ENCODE measurements around the gene SELENOP. TPM values are rescaled to one million over a fixed set of nuclear protein-coding genes. Genes with fewer than 3 reads are reported as not detected.
"Not testable (repeated sequence)": the region's sequence is repeated elsewhere in the genome, so short reads cannot be mapped to it uniquely, and the experiment has no call there.

SELENOP gene
- total and polyA plus RNA-seq, 2 donors (not counting 3 experiments of a cell fraction or from before 2014, with no cell fraction given), result 0.22 to 1.5 TPM

DNA sequence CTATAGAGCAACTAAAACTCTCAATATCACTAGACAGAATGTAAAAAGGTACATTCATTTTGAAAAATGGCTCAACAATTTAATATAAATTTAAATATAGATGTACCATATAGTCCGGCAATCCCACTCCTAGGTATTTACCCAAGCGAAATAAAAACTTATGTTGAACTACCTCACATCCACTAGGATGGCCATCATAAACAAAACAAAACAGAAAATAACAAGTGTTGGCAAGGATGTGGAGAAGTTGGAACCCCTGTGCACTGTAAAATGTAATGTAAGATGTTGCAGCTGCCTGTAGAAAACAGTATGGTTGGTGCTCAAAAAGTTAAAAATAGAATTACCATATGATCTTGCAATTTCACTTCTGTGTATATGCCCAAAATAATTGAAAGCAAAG lies 36.9 kb upstream of the SELENOP start:
- Histone ChIP-seq H3K9me1 (replicated peaks; ENCODE audit: control insufficient read depth, extremely low read depth, insufficient read depth, low read length) (no peaks in the 10 kb centered on the region), H3K27me3 (ENCODE audit: control insufficient read depth in 2 of 2, insufficient read depth in 2 of 2, low read length in 2 of 2) (no peaks in the 10 kb centered on the region), H2AFZ (ENCODE audit: low read depth, low read length) (no peak overlapping the region), H3K4me2 (ENCODE audit: insufficient read depth, low read length) (no peak overlapping the region), H4K20me1 (replicated peaks; ENCODE audit: control insufficient read depth, extremely low read depth, insufficient read depth, low read length) (no peaks in the 10 kb centered on the region), H3K4me1 (ENCODE audit: control insufficient read depth, extremely low read depth, insufficient read depth, low read length) (no peaks in the 10 kb centered on the region), H3K4me3 (replicated peaks in 1 of 3; ENCODE audit: insufficient read depth in 1 of 3, low read depth in 1 of 3, low read length in 3 of 3) (no peak overlapping the region), H3K79me2 (ENCODE audit: control insufficient read depth, insufficient read depth, low read length) (no peaks in the 10 kb centered on the region), H3K36me3 (ENCODE audit: control insufficient read depth in 2 of 2, extremely low read depth in 1 of 2, insufficient read depth in 2 of 2, low read length in 2 of 2) (no peaks in the 10 kb centered on the region), H3K9ac (replicated peaks; ENCODE audit: extremely low read depth, insufficient read depth, low read length) (no peak overlapping the region), H3K9me3 (replicated peaks; ENCODE audit: control insufficient read depth, insufficient read depth, low read length) (no peaks in the 10 kb centered on the region), H3K27ac (ENCODE audit: insufficient read depth, low read depth, low read length) (no peak overlapping the region)
- TF ChIP-seq POLR2A (IDR thresholded peaks at IDR 0.05; ENCODE audit: low read depth, low read length) (no peak), GATA2 (IDR thresholded peaks at IDR 0.05; ENCODE audit: insufficient read depth, insufficient read length, low read depth, low read length) (no peak), CTCF (IDR thresholded peaks at IDR 0.05; ENCODE audit: extremely low read depth in 1 of 2, insufficient read depth in 1 of 2, low read depth in 1 of 2, low read length in 2 of 2) (no peak), EZH2 (IDR thresholded peaks at IDR 0.05; ENCODE audit: borderline replicate concordance, low read depth, low read length, severe bottlenecking) (no peak), FOS (IDR thresholded peaks at IDR 0.05; ENCODE audit: borderline replicate concordance, insufficient read depth, low read length) (no peak), MYC (IDR thresholded peaks at IDR 0.05; ENCODE audit: low read depth, low read length) (no peak), JUN (IDR thresholded peaks at IDR 0.05; ENCODE audit: borderline replicate concordance, insufficient read depth, insufficient read length, low read depth) (no peak), POLR2AphosphoS5 (IDR thresholded peaks at IDR 0.05; ENCODE audit: insufficient read depth, low read depth, low read length) (no peak)
- TF ChIP-seq, protein P1, sequence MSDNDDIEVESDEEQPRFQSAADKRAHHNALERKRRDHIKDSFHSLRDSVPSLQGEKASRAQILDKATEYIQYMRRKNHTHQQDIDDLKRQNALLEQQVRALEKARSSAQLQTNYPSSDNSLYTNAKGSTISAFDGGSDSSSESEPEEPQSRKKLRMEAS (IDR thresholded peaks at IDR 0.05; ENCODE audit: insufficient read depth, insufficient read length), result no peak
- no TSS peak for BruUV-seq (replicated peaks)
- ChIA-PET CTCF (no interaction called here), POLR2A (no interaction called here)
- intact Hi-C loops (cut with micrococcal nuclease), result no loop called here
- dilution Hi-C loops (cut with MboI; ENCODE audit: extremely low pct_ligation_motif_present, low sequenced_read_pairs), result no loop called here
- no peak for FAIRE-seq
- DNase-seq (ENCODE audit: low read depth, low spot score), result no peak

DNA sequence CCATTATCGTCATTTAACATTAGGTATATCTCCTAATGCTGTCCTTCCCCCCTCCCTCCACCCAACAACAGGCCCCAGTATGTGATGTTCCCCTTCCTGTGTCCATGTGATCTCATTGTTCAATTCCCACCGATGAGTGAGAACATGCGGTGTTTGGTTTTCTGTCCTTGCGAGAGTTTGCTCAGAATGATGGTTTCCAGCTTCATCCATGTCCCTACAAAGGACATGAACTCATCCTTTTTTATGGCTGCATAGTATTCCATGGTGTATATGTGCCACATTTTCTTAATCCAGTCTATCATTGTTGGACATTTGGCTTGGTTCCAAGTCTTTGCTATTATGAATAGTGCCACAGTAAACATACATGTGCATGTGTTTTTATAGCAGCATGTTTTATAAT lies 32.7 kb upstream of the SELENOP start:
- H4K20me1 ChIP-seq (replicated peaks; ENCODE audit: control insufficient read depth, extremely low read depth, insufficient read depth, low read length); H3K9me3 ChIP-seq (replicated peaks; ENCODE audit: control insufficient read depth, insufficient read depth, low read length); BruUV-seq (replicated peaks); H3K4me3 ChIP-seq (replicated peaks in 1 of 3; ENCODE audit: insufficient read depth in 1 of 3, low read depth in 1 of 3, low read length in 3 of 3); H3K9ac ChIP-seq (replicated peaks; ENCODE audit: extremely low read depth, insufficient read depth, low read length); H3K27me3 ChIP-seq (ENCODE audit: control insufficient read depth in 2 of 2, insufficient read depth in 2 of 2, low read length in 2 of 2); H3K79me2 ChIP-seq (ENCODE audit: control insufficient read depth, insufficient read depth, low read length); FAIRE-seq; H3K36me3 ChIP-seq (ENCODE audit: control insufficient read depth in 2 of 2, extremely low read depth in 1 of 2, insufficient read depth in 2 of 2, low read length in 2 of 2); H3K27ac ChIP-seq (ENCODE audit: insufficient read depth, low read depth, low read length); intact Hi-C loops (cut with micrococcal nuclease); H3K4me1 ChIP-seq (ENCODE audit: control insufficient read depth, extremely low read depth, insufficient read depth, low read length); dilution Hi-C loops (cut with MboI; ENCODE audit: extremely low pct_ligation_motif_present, low sequenced_read_pairs); POLR2A ChIA-PET; H3K9me1 ChIP-seq (replicated peaks; ENCODE audit: control insufficient read depth, extremely low read depth, insufficient read depth, low read length); CTCF ChIA-PET; DNase-seq (ENCODE audit: low read depth, low spot score); H2AFZ ChIP-seq (ENCODE audit: low read depth, low read length); H3K4me2 ChIP-seq (ENCODE audit: insufficient read depth, low read length): not testable (repeated sequence)

Measured in endothelial cell of umbilical vein (primary cell).